ENCODE results near the gene CACNA1I. TPM values are rescaled to one million over a fixed set of nuclear protein-coding genes. Genes with fewer than 3 reads are reported as not detected.

CACNA1I gene
- total and polyA plus RNA-seq, 4 donors: 0.16 to 0.33 TPM; not detected in 2

DNA sequence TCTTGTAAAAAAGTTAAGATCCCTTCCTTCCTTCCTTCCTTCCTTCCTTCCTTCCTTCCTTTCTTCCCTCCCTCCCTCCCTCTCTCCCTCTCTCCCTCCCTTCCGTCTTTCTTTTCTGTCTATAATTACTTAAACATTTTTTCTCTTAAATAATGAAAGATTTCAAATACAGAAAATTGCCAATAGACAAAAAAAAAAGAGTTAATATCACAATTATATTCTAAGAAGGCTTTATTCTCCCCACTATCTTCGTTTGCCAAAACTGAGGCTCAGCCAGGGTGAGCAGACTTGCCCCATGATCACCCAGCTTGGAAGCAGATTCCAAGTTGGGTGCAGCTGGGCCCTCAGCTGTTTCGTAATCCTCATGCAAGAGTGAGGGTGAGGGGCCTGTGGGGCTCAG lies 327 bp upstream of the CACNA1I start:
- H3K36me3 ChIP-seq (ENCODE audit: control insufficient read depth in 1 of 2, insufficient read depth in 2 of 2, low read length in 1 of 2): no peaks in the 10 kb centered on the region
- H3K27ac ChIP-seq (ENCODE audit: low read depth in 1 of 2, low read length in 2 of 2): no peak overlapping the region
- no peaks in the 10 kb centered on the region for H3K9me3 ChIP-seq (ENCODE audit: control insufficient read depth, low read length)
- H3K4me1 ChIP-seq (ENCODE audit: control insufficient read depth in 1 of 2, insufficient read depth in 2 of 2, low read length in 2 of 2): no peaks in the 10 kb centered on the region
- DNase-seq: no peak
- no peak for ATAC-seq (ENCODE audit: low FRiP score)
- intact Hi-C loops (cut with DNase I): no loop called here
- 81 to 91% methylated on average over 3 of the region's 3 CpGs for WGBS, 2 donors
- H3K27me3 ChIP-seq (ENCODE audit: control insufficient read depth in 1 of 2, insufficient read depth in 2 of 2, low read length in 1 of 2): no peaks in the 10 kb centered on the region
- no peak overlapping the region for H3K4me3 ChIP-seq (ENCODE audit: low read length in 2 of 2)

DNA sequence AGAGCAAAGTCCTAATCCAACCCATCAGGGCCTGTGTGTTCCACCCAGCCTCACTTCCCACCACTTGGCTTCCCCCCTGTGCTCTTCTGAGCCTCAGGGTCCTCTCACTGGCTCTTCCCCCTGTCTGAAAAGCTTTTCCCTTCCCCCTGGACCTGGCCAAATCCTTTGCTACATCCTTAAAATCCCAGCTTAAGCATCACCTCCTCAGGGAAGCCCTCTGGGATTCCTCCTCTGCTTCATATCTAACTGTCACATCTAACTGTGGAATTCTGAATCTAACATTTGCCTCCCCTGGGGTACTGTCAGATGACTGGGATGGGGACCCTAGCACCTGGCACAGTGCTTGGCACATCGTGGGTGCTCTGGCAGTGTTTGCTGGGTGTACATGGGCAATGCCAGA lies 985 bp downstream of the CACNA1I start:
- Histone ChIP-seq H3K9me3 (ENCODE audit: control insufficient read depth, low read length) (no peaks in the 10 kb centered on the region), H3K27ac (ENCODE audit: low read depth in 1 of 2, low read length in 2 of 2) (no peak overlapping the region), H3K4me3 (ENCODE audit: low read length in 2 of 2) (no peak overlapping the region), H3K27me3 (ENCODE audit: control insufficient read depth in 1 of 2, insufficient read depth in 2 of 2, low read length in 1 of 2) (no peaks in the 10 kb centered on the region), H3K36me3 (ENCODE audit: control insufficient read depth in 1 of 2, insufficient read depth in 2 of 2, low read length in 1 of 2) (no peaks in the 10 kb centered on the region), H3K4me1 (ENCODE audit: control insufficient read depth in 1 of 2, insufficient read depth in 2 of 2, low read length in 2 of 2) (no peaks in the 10 kb centered on the region)
- ATAC-seq (ENCODE audit: low FRiP score): no peak
- 61 to 75% methylated on average over 1 of the region's 1 CpG for WGBS, 2 donors
- intact Hi-C loops (cut with DNase I): no loop called here
- DNase-seq: no peak

DNA sequence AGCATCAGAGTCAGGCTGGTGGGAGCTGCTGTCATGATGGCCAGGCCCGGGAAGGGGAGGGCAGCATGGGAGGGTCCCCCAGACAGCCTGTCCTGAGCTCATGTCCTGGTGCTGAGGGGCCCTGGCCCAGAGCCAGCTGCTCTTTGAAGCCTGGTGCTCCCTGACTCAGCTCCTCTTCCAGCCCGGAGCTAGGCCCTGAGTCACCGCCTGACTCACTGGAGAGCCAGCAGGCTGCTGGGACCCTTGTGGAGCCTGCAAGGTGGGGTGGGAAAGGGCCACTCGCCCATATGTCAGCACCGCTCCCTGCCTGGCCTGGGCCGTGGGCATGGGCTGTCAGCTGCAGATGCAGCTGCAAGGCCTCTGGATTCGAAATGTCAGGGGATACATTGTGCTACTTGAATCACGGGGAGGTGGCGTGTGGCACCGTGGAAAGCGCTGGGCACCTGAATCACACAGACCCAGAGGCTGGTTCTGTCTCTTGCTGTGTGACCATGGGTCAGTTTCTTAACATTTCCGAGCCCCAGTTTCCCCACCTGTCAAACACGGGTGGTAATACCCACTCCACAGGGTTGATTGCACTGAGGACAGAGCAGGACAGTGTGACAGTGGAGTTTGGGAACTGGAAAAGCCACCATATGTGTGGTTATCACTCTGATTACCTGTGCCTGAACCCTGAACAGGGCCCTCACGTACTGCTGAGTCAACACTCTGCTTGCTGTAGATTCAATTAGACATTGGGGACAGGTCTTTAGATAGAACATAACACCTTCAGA lies 4.4 kb downstream of the CACNA1I start:
- intact Hi-C loops (cut with DNase I): no loop called here
- no peak overlapping the region for H3K4me3 ChIP-seq (ENCODE audit: low read length in 2 of 2)
- WGBS, 2 donors: 75 to 82% methylated on average over 14 of the region's 14 CpGs
- H3K4me1 ChIP-seq (ENCODE audit: control insufficient read depth in 1 of 2, insufficient read depth in 2 of 2, low read length in 2 of 2): no peaks in the 10 kb centered on the region
- DNase-seq (no peak), ATAC-seq (ENCODE audit: low FRiP score) (no peak)
- no peaks in the 10 kb centered on the region for H3K36me3 ChIP-seq (ENCODE audit: control insufficient read depth in 1 of 2, insufficient read depth in 2 of 2, low read length in 1 of 2)
- no peaks in the 10 kb centered on the region for H3K27me3 ChIP-seq (ENCODE audit: control insufficient read depth in 1 of 2, insufficient read depth in 2 of 2, low read length in 1 of 2)
- H3K9me3 ChIP-seq (ENCODE audit: control insufficient read depth, low read length): no peaks in the 10 kb centered on the region
- H3K27ac ChIP-seq (ENCODE audit: low read depth in 1 of 2, low read length in 2 of 2): no peak overlapping the region

DNA sequence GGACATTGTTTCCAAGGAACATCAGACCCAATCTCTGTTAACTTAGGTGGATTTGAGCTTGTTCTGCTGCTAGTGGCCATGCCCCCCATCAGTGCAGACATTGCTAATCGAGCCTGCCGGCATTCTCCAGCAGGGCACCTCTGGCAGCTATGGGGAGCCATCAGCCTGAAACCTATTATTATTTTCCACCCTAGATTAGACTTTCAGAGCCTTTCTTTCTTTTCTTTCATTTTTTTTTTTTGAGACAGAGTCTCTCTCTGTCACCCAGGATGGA lies 4.9 kb downstream of the CACNA1I start:
- H3K27me3 ChIP-seq (ENCODE audit: control insufficient read depth in 1 of 2, insufficient read depth in 2 of 2, low read length in 1 of 2): no peaks in the 10 kb centered on the region
- intact Hi-C loops (cut with DNase I): no loop called here

GRCh38 chr22:39576027-39576426 lies 5.5 kb downstream of the CACNA1I start:
- WGBS, 2 donors: 86 to 89% methylated on average over 4 of the region's 4 CpGs
- Histone ChIP-seq H3K4me1 (ENCODE audit: control insufficient read depth in 1 of 2, insufficient read depth in 2 of 2, low read length in 2 of 2) (no peaks in the 10 kb centered on the region), H3K36me3 (ENCODE audit: control insufficient read depth in 1 of 2, insufficient read depth in 2 of 2, low read length in 1 of 2) (no peaks in the 10 kb centered on the region), H3K27me3 (ENCODE audit: control insufficient read depth in 1 of 2, insufficient read depth in 2 of 2, low read length in 1 of 2) (no peaks in the 10 kb centered on the region), H3K4me3 (ENCODE audit: low read length in 2 of 2) (no peak overlapping the region), H3K9me3 (ENCODE audit: control insufficient read depth, low read length) (no peaks in the 10 kb centered on the region), H3K27ac (ENCODE audit: low read depth in 1 of 2, low read length in 2 of 2) (no peak overlapping the region)
- DNase-seq (no peak), ATAC-seq (ENCODE audit: low FRiP score) (no peak)
- intact Hi-C loops (cut with DNase I): no loop called here

More for the DNA sequence above, 4.9 kb downstream of the CACNA1I start:
- Histone ChIP-seq H3K9me3 (ENCODE audit: control insufficient read depth, low read length) (no peaks in the 10 kb centered on the region), H3K4me3 (ENCODE audit: low read length in 2 of 2) (no peak overlapping the region), H3K4me1 (ENCODE audit: control insufficient read depth in 1 of 2, insufficient read depth in 2 of 2, low read length in 2 of 2) (no peaks in the 10 kb centered on the region), H3K36me3 (ENCODE audit: control insufficient read depth in 1 of 2, insufficient read depth in 2 of 2, low read length in 1 of 2) (no peaks in the 10 kb centered on the region), H3K27ac (ENCODE audit: low read depth in 1 of 2, low read length in 2 of 2) (no peak overlapping the region)
- 90 to 98% methylated on average over 2 of the region's 2 CpGs for WGBS, 2 donors
- no peak for DNase-seq
- no peak for ATAC-seq (ENCODE audit: low FRiP score)

- intact Hi-C loops (cut with DNase I): no loop called here
- no peaks in the 10 kb centered on the region for H3K27me3 ChIP-seq (ENCODE audit: control insufficient read depth in 1 of 2, insufficient read depth in 2 of 2, low read length in 1 of 2)
- 84% methylated on average over 21 of the region's 21 CpGs for WGBS, 2 donors
Measured at GRCh38 chr22:39577366-39577765, 6.8 kb downstream of the CACNA1I start.

DNA sequence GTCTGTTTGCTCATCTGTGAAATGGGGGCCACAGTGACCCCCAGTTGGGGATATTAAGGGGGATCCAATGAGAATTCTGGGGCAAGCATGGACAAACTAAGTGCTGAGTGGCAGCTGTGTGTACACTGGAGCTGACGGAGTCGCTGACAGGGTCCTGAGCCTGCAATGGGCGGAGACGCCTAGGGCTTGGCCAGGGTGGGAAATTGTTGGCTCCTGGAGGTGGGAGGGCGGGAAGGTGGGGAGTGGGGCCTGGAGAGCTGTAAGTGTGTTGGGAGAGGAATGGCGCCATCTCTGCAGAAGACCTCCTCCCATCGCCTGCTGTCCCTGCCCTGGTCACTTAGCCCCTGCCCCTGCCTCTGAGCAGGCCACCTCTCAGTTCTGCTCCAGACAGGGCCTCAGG lies 7.3 kb downstream of the CACNA1I start:
- H3K36me3 ChIP-seq (ENCODE audit: control insufficient read depth in 1 of 2, insufficient read depth in 2 of 2, low read length in 1 of 2): no peaks in the 10 kb centered on the region
- H3K9me3 ChIP-seq (ENCODE audit: control insufficient read depth, low read length): no peaks in the 10 kb centered on the region
- intact Hi-C loops (cut with DNase I): no loop called here
- ATAC-seq (ENCODE audit: low FRiP score) (no peak), DNase-seq (no peak)
- WGBS, 2 donors: 82 to 84% methylated on average over 7 of the region's 7 CpGs
- no peak overlapping the region for H3K4me3 ChIP-seq (ENCODE audit: low read length in 2 of 2)
- H3K27ac ChIP-seq (ENCODE audit: low read depth in 1 of 2, low read length in 2 of 2): no peak overlapping the region
- no peaks in the 10 kb centered on the region for H3K4me1 ChIP-seq (ENCODE audit: control insufficient read depth in 1 of 2, insufficient read depth in 2 of 2, low read length in 2 of 2)
- no peaks in the 10 kb centered on the region for H3K27me3 ChIP-seq (ENCODE audit: control insufficient read depth in 1 of 2, insufficient read depth in 2 of 2, low read length in 1 of 2)

More at GRCh38 chr22:39577366-39577765, 6.8 kb downstream of the CACNA1I start:
- Histone ChIP-seq H3K27ac (ENCODE audit: low read depth in 1 of 2, low read length in 2 of 2) (no peak overlapping the region), H3K4me3 (ENCODE audit: low read length in 2 of 2) (no peak overlapping the region), H3K4me1 (ENCODE audit: control insufficient read depth in 1 of 2, insufficient read depth in 2 of 2, low read length in 2 of 2) (no peaks in the 10 kb centered on the region), H3K36me3 (ENCODE audit: control insufficient read depth in 1 of 2, insufficient read depth in 2 of 2, low read length in 1 of 2) (no peaks in the 10 kb centered on the region), H3K9me3 (ENCODE audit: control insufficient read depth, low read length) (no peaks in the 10 kb centered on the region)
- DNase-seq (no peak), ATAC-seq (ENCODE audit: low FRiP score) (no peak)

DNA sequence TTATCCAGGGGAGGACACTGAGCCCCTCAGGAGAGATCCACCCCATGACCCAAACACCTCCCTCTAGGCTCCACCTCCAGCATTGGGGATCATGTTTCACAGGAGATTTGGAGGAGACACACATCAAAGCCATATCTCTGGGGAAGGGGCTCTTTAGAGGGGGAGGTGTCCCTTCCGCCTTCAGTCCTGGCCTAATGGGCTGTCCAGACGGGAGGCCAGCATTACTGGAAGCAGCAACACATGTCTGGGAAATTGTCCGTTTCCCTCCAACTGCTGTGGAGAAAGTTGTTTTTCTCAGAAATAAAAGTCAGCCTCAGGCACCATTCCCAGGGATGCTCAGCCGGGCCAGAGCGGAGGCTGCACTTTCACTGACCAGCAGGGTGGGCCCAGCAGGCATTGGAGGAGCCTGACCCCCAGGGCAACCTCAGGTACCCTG lies 9.5 kb downstream of the CACNA1I start:
- Histone ChIP-seq H3K4me1 (ENCODE audit: control insufficient read depth in 1 of 2, insufficient read depth in 2 of 2, low read length in 2 of 2) (no peaks in the 10 kb centered on the region), H3K4me3 (ENCODE audit: low read length in 2 of 2) (no peak overlapping the region), H3K36me3 (ENCODE audit: control insufficient read depth in 1 of 2, insufficient read depth in 2 of 2, low read length in 1 of 2) (no peaks in the 10 kb centered on the region), H3K27ac (ENCODE audit: low read depth in 1 of 2, low read length in 2 of 2) (no peak overlapping the region), H3K9me3 (ENCODE audit: control insufficient read depth, low read length) (no peaks in the 10 kb centered on the region), H3K27me3 (ENCODE audit: control insufficient read depth in 1 of 2, insufficient read depth in 2 of 2, low read length in 1 of 2) (no peaks in the 10 kb centered on the region)
- ATAC-seq (ENCODE audit: low FRiP score) (no peak), DNase-seq (no peak)
- 25 to 40% methylated on average over 5 of the region's 5 CpGs for WGBS, 2 donors
- intact Hi-C loops (cut with DNase I): no loop called here

DNA sequence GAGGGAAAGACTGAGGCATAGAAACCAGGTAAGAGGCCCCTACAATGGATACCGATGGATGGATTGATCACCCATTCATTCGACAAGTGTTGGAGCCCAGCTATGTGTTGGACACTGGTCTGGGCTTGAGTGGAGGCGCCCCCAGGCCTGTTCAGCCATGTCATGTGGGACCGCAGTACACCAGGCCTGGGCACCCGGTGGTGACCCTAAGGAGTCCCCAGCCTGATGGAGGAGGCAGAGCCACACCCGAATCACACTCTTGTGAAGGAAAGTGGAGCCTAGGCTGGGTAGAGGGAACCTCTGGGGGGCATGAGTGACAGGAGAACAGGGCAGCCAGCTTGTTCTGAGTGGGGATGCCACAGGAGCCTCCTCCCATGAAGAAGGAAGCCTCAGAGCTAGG lies 10.2 kb downstream of the CACNA1I start:
- ATAC-seq (ENCODE audit: low FRiP score): no peak
- H3K27me3 ChIP-seq (ENCODE audit: control insufficient read depth in 1 of 2, insufficient read depth in 2 of 2, low read length in 1 of 2): no peaks in the 10 kb centered on the region

More for the DNA sequence above, 10.2 kb downstream of the CACNA1I start:
- H3K4me3 ChIP-seq (ENCODE audit: low read length in 2 of 2): no peak overlapping the region
- no peaks in the 10 kb centered on the region for H3K36me3 ChIP-seq (ENCODE audit: control insufficient read depth in 1 of 2, insufficient read depth in 2 of 2, low read length in 1 of 2)
- H3K4me1 ChIP-seq (ENCODE audit: control insufficient read depth in 1 of 2, insufficient read depth in 2 of 2, low read length in 2 of 2): no peaks in the 10 kb centered on the region
- DNase-seq: no peak
- intact Hi-C loops (cut with DNase I): no loop called here
- H3K9me3 ChIP-seq (ENCODE audit: control insufficient read depth, low read length): no peaks in the 10 kb centered on the region
- H3K27ac ChIP-seq (ENCODE audit: low read depth in 1 of 2, low read length in 2 of 2): no peak overlapping the region
- 90 to 93% methylated on average over 6 of the region's 6 CpGs for WGBS, 2 donors
